ENCODE data around the gene ATP7B. TPM values are rescaled to one million over a fixed set of nuclear protein-coding genes. Genes with fewer than 3 reads are reported as not detected.

ATP7B gene
- total and polyA plus RNA-seq, 2 of the 4 experiments (the other 2 are of a cell fraction): 2.7 to 2.9 TPM

GRCh38 chr13:51988988-51989618, 22.1 kb downstream of the ATP7B start:
- H3K23ac ChIP-seq (ENCODE audit: low read depth, low read length): no peak overlapping the region
- H2AK9ac ChIP-seq (replicated peaks; ENCODE audit: low read depth, low read length, poor library complexity): no peak overlapping the region
- no peaks in the 10 kb centered on the region for H3K9me3 ChIP-seq (ENCODE audit: control insufficient read depth, insufficient read depth, low read length)
- no peak overlapping the region for H2BK5ac ChIP-seq (ENCODE audit: low read depth, low read length, poor library complexity, severe bottlenecking)
- H2AK5ac ChIP-seq (ENCODE audit: low read depth, low read length): no peak overlapping the region
- H4K5ac ChIP-seq (ENCODE audit: low read depth, low read length): no peak overlapping the region
- H3K4ac ChIP-seq (ENCODE audit: low read depth, low read length): no peak overlapping the region
- no peaks in the 10 kb centered on the region for H3K9me1 ChIP-seq (ENCODE audit: insufficient read depth, low read length)
- no peak overlapping the region for H3K14ac ChIP-seq (replicated peaks; ENCODE audit: low read depth, low read length)
- POLR2A ChIA-PET (ENCODE audit: unreplicated experiment): no interaction called here
- BruUV-seq (replicated peaks): no TSS peak
- no peak for TF ChIP-seq RCOR1 (IDR thresholded peaks at IDR 0.05; ENCODE audit: insufficient replicate concordance, low read length)
- no peak for TF ChIP-seq SMC3 (IDR thresholded peaks at IDR 0.05; ENCODE audit: low read depth, low read length)
- TF ChIP-seq MAZ (IDR thresholded peaks at IDR 0.05; ENCODE audit: borderline replicate concordance, low read depth, low read length): no peak
- TF ChIP-seq FOS (IDR thresholded peaks at IDR 0.05; ENCODE audit: low read depth, low read length): no peak
- no peak for TF ChIP-seq RAD21 (IDR thresholded peaks at IDR 0.05; ENCODE audit: low read length)
- TF ChIP-seq USF2 (IDR thresholded peaks at IDR 0.05; ENCODE audit: low read depth, low read length): no peak
- TF ChIP-seq BHLHE40 (IDR thresholded peaks at IDR 0.05; ENCODE audit: low read depth, low read length): no peak
- TF ChIP-seq, protein P1, sequence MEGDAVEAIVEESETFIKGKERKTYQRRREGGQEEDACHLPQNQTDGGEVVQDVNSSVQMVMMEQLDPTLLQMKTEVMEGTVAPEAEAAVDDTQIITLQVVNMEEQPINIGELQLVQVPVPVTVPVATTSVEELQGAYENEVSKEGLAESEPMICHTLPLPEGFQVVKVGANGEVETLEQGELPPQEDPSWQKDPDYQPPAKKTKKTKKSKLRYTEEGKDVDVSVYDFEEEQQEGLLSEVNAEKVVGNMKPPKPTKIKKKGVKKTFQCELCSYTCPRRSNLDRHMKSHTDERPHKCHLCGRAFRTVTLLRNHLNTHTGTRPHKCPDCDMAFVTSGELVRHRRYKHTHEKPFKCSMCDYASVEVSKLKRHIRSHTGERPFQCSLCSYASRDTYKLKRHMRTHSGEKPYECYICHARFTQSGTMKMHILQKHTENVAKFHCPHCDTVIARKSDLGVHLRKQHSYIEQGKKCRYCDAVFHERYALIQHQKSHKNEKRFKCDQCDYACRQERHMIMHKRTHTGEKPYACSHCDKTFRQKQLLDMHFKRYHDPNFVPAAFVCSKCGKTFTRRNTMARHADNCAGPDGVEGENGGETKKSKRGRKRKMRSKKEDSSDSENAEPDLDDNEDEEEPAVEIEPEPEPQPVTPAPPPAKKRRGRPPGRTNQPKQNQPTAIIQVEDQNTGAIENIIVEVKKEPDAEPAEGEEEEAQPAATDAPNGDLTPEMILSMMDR (conservative IDR thresholded peaks at IDR 0.05; ENCODE audit: low read depth, low read length): no peak
- no peak for TF ChIP-seq MAFK (IDR thresholded peaks at IDR 0.05; ENCODE audit: low read depth, low read length)
- TF ChIP-seq NFE2L2 (IDR thresholded peaks at IDR 0.05; ENCODE audit: low read depth, low read length): no peak
- no peak for TF ChIP-seq RFX5 (IDR thresholded peaks at IDR 0.05; ENCODE audit: low read depth, low read length)
- TF ChIP-seq MXI1 (IDR thresholded peaks at IDR 0.05; ENCODE audit: borderline replicate concordance, low read depth, low read length): no peak
- TF ChIP-seq CHD1 (IDR thresholded peaks at IDR 0.05; ENCODE audit: low read depth, low read length): no peak
- no peak for TF ChIP-seq CEBPB (IDR thresholded peaks at IDR 0.05; ENCODE audit: low read depth, low read length)
- TF ChIP-seq POLR2A (IDR thresholded peaks at IDR 0.05; ENCODE audit: low read depth, low read length): no peak
- TF ChIP-seq, protein P2, sequence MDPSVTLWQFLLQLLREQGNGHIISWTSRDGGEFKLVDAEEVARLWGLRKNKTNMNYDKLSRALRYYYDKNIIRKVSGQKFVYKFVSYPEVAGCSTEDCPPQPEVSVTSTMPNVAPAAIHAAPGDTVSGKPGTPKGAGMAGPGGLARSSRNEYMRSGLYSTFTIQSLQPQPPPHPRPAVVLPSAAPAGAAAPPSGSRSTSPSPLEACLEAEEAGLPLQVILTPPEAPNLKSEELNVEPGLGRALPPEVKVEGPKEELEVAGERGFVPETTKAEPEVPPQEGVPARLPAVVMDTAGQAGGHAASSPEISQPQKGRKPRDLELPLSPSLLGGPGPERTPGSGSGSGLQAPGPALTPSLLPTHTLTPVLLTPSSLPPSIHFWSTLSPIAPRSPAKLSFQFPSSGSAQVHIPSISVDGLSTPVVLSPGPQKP (IDR thresholded peaks at IDR 0.05; ENCODE audit: borderline replicate concordance, low read depth, low read length): no peak
- CTCF ChIA-PET: no interaction called here
- H3K4me2 ChIP-seq (ENCODE audit: low read depth, low read length): no peak overlapping the region
- intact Hi-C loops (cut with micrococcal nuclease): no loop called here
- H3K9ac ChIP-seq (ENCODE audit: low read depth, low read length): no peak overlapping the region
- no peak overlapping the region for H4K91ac ChIP-seq (ENCODE audit: insufficient read depth, low read depth, low read length)
- H4K20me1 ChIP-seq (ENCODE audit: insufficient read depth, low read length): no peaks in the 10 kb centered on the region
- H3K36me3 ChIP-seq (ENCODE audit: control insufficient read depth, insufficient read depth, low read length): no peaks in the 10 kb centered on the region
- in situ Hi-C loops (cut with MboI; ENCODE audit: low sequenced_read_pairs): no loop called here
- H4K8ac ChIP-seq (ENCODE audit: low read depth in 2 of 2, low read length in 2 of 2): no peak overlapping the region
- WGBS, 2 experiments (ENCODE audit: extremely low coverage in 2 of 2, insufficient read length in 1 of 2): no CpG with 5 or more reads among the region's 3 CpGs
- no peaks in the 10 kb centered on the region for H3K4me1 ChIP-seq (ENCODE audit: control insufficient read depth, insufficient read depth, low read length)
- H3K79me1 ChIP-seq (ENCODE audit: low read depth in 1 of 2, low read length in 2 of 2): no peaks in the 10 kb centered on the region
- H3K4me3 ChIP-seq (ENCODE audit: insufficient read depth, low read depth, low read length): no peak overlapping the region
- no peak for ATAC-seq (ENCODE audit: low read depth)
- H2AFZ ChIP-seq (replicated peaks; ENCODE audit: low read length, poor library complexity): no peak overlapping the region
- H3K27ac ChIP-seq (ENCODE audit: insufficient read depth, low read length): no peak overlapping the region
- H2BK120ac ChIP-seq (ENCODE audit: low read depth, low read length): no peak overlapping the region
- H3K18ac ChIP-seq (ENCODE audit: low read depth, low read length): no peak overlapping the region
- no peak overlapping the region for H3K56ac ChIP-seq (ENCODE audit: extremely low read depth, insufficient read depth, low read length)
- DNase-seq: no peak
- dilution Hi-C loops (cut with HindIII; ENCODE audit: low sequenced_read_pairs, unreplicated experiment): no loop called here
- no peak overlapping the region for H2BK20ac ChIP-seq (ENCODE audit: low read depth, low read length)
- peaks cover 6% of the 10 kb centered on the region for H3K27me3 ChIP-seq (ENCODE audit: control insufficient read depth, insufficient read depth, low read length)
- no peak overlapping the region for H2BK15ac ChIP-seq (ENCODE audit: low read depth, low read length)

All from IMR-90 (cell line).